Endothelial cell of umbilical vein (primary cell): Measurements from ENCODE around the gene CD81. TPM values are rescaled to one million over a fixed set of nuclear protein-coding genes. Genes with fewer than 3 reads are reported as not detected.

Experiments used
- BruUV-seq: library from RNA; stranded (reverse); fragments of 400-500 nt; replicated peaks from 2 replicates; lab custom pipeline; 2021; lab: Mats Ljungman, UMichigan
- CTCF ChIA-PET: fragments of 300-600, 350-600 bp; sonication (Branson Sonifier 250); formaldehyde crosslinking; loops from one replicate; lab custom pipeline; 2021; ENCODE audit warnings: antibody characterized with exemption, inconsistent platforms; lab: Charles Lee
- POLR2A ChIA-PET: fragments of 300-600, 350-600 bp; sonication (Branson Sonifier 250); formaldehyde crosslinking; loops from one replicate; lab custom pipeline; 2021; ENCODE audit warnings: antibody characterized with exemption, inconsistent platforms; lab: Charles Lee
- DNase-seq: peaks from one replicate; pipeline ENCODE4 v3.0.0-alpha.2; 2011; ENCODE audit warnings: low read depth, low spot score
- FAIRE-seq: peaks from 2 replicates; lab custom pipeline; 2011; peaks lifted over from hg19 to GRCh38; lab: Jason Lieb, UNC
- H2AFZ ChIP-seq: 2 replicates; pipeline ENCODE4 v1.6.0; 2012; ENCODE audit warnings: low read depth, low read length, control low read depth, inconsistent platforms
- H3K27ac ChIP-seq: 2 replicates; pipeline ENCODE4 v1.5.1; 2011; ENCODE audit warnings: low read depth, mild to moderate bottlenecking, control low read depth, low read length, moderate library complexity; ENCODE audit not compliant: insufficient read depth
- H3K27me3 ChIP-seq, 2 experiments: 2 replicates each; pipeline versions ENCODE4 v1.6.0 to v1.6.1; 2011; ENCODE audit warnings: low read length in 2 of 2, mixed read lengths in 1 of 2; ENCODE audit not compliant: control insufficient read depth in 2 of 2, insufficient read depth in 2 of 2
- H3K36me3 ChIP-seq, 2 experiments: 2 replicates in 1 of 2; 3 replicates in 1 of 2; pipeline ENCODE4 v1.5.1; 2011; ENCODE audit warnings: low read length in 2 of 2, mild to moderate bottlenecking in 1 of 2, moderate library complexity in 1 of 2; ENCODE audit not compliant: control insufficient read depth in 2 of 2, insufficient read depth in 2 of 2; ENCODE audit errors: extremely low read depth in 1 of 2
- H3K4me1 ChIP-seq: 3 replicates; pipeline ENCODE4 v1.5.1; 2011; ENCODE audit warnings: mild to moderate bottlenecking, low read length; ENCODE audit not compliant: control insufficient read depth, insufficient read depth; ENCODE audit errors: extremely low read depth
- H3K4me2 ChIP-seq: 2 replicates; pipeline ENCODE4 v1.6.1; 2011; ENCODE audit warnings: low read length, control low read depth, mixed read lengths; ENCODE audit not compliant: insufficient read depth
- H3K4me3 ChIP-seq, 3 experiments: fragments of 200-600 bp in 1 of 3; sonication (generic), shearing (Covaris generic) in 1 of 3; replicated peaks in 1 of 3; 2 replicates each; pipeline ENCODE4 v1.5.1; 2011 to 2016; ENCODE audit warnings: control low read depth in 3 of 3, low read length in 3 of 3, mild to moderate bottlenecking in 2 of 3, inconsistent platforms in 1 of 3, low read depth in 1 of 3, moderate library complexity in 1 of 3; ENCODE audit not compliant: insufficient read depth in 1 of 3
- H3K79me2 ChIP-seq: 2 replicates; pipeline ENCODE4 v1.6.0; 2012; ENCODE audit warnings: low read length, inconsistent platforms; ENCODE audit not compliant: control insufficient read depth, insufficient read depth
- H3K9ac ChIP-seq: replicated peaks from 2 replicates; pipeline ENCODE3; 2011; ENCODE audit warnings: low read length, control low read depth; ENCODE audit not compliant: insufficient read depth; ENCODE audit errors: extremely low read depth
- H3K9me1 ChIP-seq: replicated peaks from 3 replicates; pipeline ENCODE4 v1.6.0; 2011; ENCODE audit warnings: mild to moderate bottlenecking, low read length; ENCODE audit not compliant: control insufficient read depth, insufficient read depth; ENCODE audit errors: extremely low read depth
- H3K9me3 ChIP-seq: replicated peaks from 2 replicates; pipeline ENCODE4 v1.5.1; 2012; ENCODE audit warnings: low read length, inconsistent platforms; ENCODE audit not compliant: control insufficient read depth, insufficient read depth
- H4K20me1 ChIP-seq: replicated peaks from 2 replicates; pipeline ENCODE3; 2011; ENCODE audit warnings: mild to moderate bottlenecking, low read length; ENCODE audit not compliant: control insufficient read depth, insufficient read depth; ENCODE audit errors: extremely low read depth
- CTCF ChIP-seq, 2 donors: IDR thresholded peaks; 1 replicate in 1 of 2; 2 replicates in 1 of 2; pipeline ENCODE4 v1.5.1; 2011; ENCODE audit warnings: low read length in 2 of 2, mild to moderate bottlenecking in 2 of 2, moderate library complexity in 2 of 2, control low read depth in 1 of 2, inconsistent platforms in 1 of 2, low read depth in 1 of 2; ENCODE audit not compliant: insufficient read depth in 1 of 2; ENCODE audit errors: extremely low read depth in 1 of 2
- EZH2 ChIP-seq: IDR thresholded peaks from 2 replicates; pipeline ENCODE4 v1.6.1; 2012; ENCODE audit warnings: borderline replicate concordance, low read depth, mild to moderate bottlenecking, moderate library complexity, low read length, inconsistent platforms; ENCODE audit not compliant: severe bottlenecking
- FOS ChIP-seq: IDR thresholded peaks from 2 replicates; pipeline ENCODE4 v1.6.1; 2011; ENCODE audit warnings: mild to moderate bottlenecking, low read length, moderate library complexity, borderline replicate concordance; ENCODE audit not compliant: insufficient read depth
- GATA2 ChIP-seq: IDR thresholded peaks from 2 replicates; pipeline ENCODE4 v1.7.0; 2011; ENCODE audit warnings: low read depth, mild to moderate bottlenecking, moderate library complexity, mixed read lengths, low read length; ENCODE audit not compliant: insufficient read length, insufficient read depth
- JUN ChIP-seq: IDR thresholded peaks from 2 replicates; pipeline ENCODE4 v1.6.1; 2011; ENCODE audit warnings: borderline replicate concordance, low read depth; ENCODE audit not compliant: insufficient read length, insufficient read depth
- MAX ChIP-seq: IDR thresholded peaks from 2 replicates; pipeline ENCODE4 v1.6.1; 2011; ENCODE audit not compliant: insufficient read depth, insufficient read length
- MYC ChIP-seq: IDR thresholded peaks from one replicate; pipeline ENCODE4 v1.6.1; 2011; ENCODE audit warnings: mild to moderate bottlenecking, low read depth, low read length
- POLR2A ChIP-seq: IDR thresholded peaks from 2 replicates; pipeline ENCODE4 v1.6.1; 2012; ENCODE audit warnings: low read depth, mild to moderate bottlenecking, control low read depth, low read length
- POLR2AphosphoS5 ChIP-seq: IDR thresholded peaks from 2 replicates; pipeline ENCODE4 v1.6.1; 2012; ENCODE audit warnings: low read depth, mild to moderate bottlenecking, control low read depth, low read length, moderate library complexity; ENCODE audit not compliant: insufficient read depth
- dilution Hi-C: fragments of 300-500 bp; cut with MboI; formaldehyde crosslinking; loops from one replicate; pipeline ENCODE4 v1.15.0; 2019; ENCODE audit warnings: low sequenced_read_pairs; ENCODE audit not compliant: extremely low pct_ligation_motif_present
- intact Hi-C: fragments of 100-400 bp; cut with micrococcal nuclease; formaldehyde crosslinking; loops from one replicate; pipeline ENCODE4 v1.10.0; 2022
- polyA plus RNA-seq, 4 experiments: library from polyadenylated mRNA; depleted of rRNA in 3 of 4; stranded (reverse) in 3 of 4; unstranded in 1 of 4; fragments of >200 nt; gene quantifications; 2 replicates each; pipeline versions ENCODE4 v1.2.1 to v1.2.3, GENCODE V29; 2011 to 2012; ENCODE audit warnings: missing spikeins in 1 of 4
- total RNA-seq: library from RNA; stranded (reverse); gene quantifications from 2 replicates; pipeline ENCODE4 v1.2.3, GENCODE V29; 2021

Gene CD81
- total and polyA plus RNA-seq, 2 donors (not counting 3 experiments of a cell fraction or from before 2014, with no cell fraction given), result 409 to 802 TPM

- H3K4me2 ChIP-seq, result no peak overlapping the region
- TF ChIP-seq EZH2 (no peak), CTCF (IDR thresholded peaks at IDR 0.05; ENCODE audit: extremely low read depth in 1 of 2, insufficient read depth in 1 of 2, low read depth in 1 of 2, low read length in 2 of 2) (no peak), POLR2A (no peak), MAX (no peak), GATA2 (no peak), POLR2AphosphoS5 (no peak), FOS (no peak), MYC (no peak), JUN (no peak)
- H3K36me3 ChIP-seq, result no peaks in the 10 kb centered on the region
- H3K27me3 ChIP-seq, result no peaks in the 10 kb centered on the region
- no peaks in the 10 kb centered on the region for H3K9me3 ChIP-seq
- no peak overlapping the region for H3K27ac ChIP-seq
- no peak overlapping the region for H2AFZ ChIP-seq
- dilution Hi-C loops, result no loop called here
- no peaks in the 10 kb centered on the region for H3K79me2 ChIP-seq
- ChIA-PET POLR2A (no interaction called here), CTCF (interaction anchor here (1.3 kb wide), 1 partner anchor 23 kb away, joined by 3 read pairs; no protein-coding TSS in a partner anchor)
- DNase-seq (no peak), FAIRE-seq (no peak)
- no peaks in the 10 kb centered on the region for H3K4me1 ChIP-seq
- H3K9me1 ChIP-seq, result no peaks in the 10 kb centered on the region
- no peak overlapping the region for H3K9ac ChIP-seq
- intact Hi-C loops, result no loop called here
- H3K4me3 ChIP-seq, result no peak overlapping the region
- no peaks in the 10 kb centered on the region for H4K20me1 ChIP-seq
- BruUV-seq, result no TSS peak
Measured at GRCh38 chr11:2328021-2328420, 49.1 kb upstream of the CD81 start.
